ENCODE data around the gene ZNF462.
"Not testable (repeated sequence)": the region's sequence is repeated elsewhere in the genome, so short reads cannot be mapped to it uniquely, and the experiment has no call there.

Gene ZNF462

DNA sequence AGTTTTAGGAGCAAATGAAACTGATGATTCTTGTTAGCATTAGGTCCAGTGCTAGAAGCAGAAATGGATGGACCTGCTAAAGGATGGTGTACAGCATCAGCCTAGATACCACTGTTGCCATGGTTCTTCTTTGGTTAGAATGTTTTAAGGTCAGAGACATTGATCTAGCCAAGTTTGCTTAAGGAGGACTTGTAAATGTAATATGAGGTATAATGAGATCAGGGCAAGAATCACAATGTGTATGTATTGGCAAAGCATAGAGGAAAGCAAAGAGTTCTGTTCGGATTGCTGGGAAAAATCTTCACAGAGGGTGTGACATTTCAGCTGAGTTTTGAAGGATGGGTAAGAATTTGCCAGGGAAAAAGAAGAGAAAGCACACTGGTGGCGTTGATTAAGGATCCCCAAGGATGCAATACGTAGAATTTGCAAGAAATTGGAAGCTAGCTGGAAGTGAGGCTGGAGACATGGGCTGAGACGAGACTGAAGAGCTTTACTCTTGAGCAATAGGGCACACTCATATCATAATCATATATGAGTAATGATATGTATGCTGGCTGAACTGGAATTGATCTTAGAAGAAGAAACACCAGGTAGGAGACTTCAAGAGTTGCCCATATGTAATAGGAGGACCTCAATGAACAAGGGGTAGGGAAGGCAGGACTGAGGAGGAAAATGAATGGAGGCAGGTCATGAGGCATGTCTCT lies 102.0 kb downstream of the ZNF462 start:
- no peak for DNase-seq

DNA sequence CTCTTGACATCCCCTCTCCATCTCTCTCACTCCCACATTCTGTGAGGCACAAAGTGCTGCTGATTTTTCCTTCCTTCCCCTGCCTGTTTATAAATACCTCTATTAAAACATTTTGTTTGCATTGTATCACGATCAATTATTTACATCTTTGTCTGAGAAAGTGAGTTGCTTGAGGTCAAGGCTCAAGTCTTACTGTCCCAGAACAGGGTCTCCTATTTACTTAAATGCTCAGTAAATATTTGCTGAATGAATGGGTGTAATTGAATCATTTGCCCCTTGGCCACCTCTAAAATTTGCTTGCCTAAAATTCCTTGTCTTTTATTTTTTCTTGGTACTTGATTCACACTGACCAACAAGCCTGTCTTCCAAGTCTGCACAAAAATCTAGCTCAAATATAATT lies 103.5 kb downstream of the ZNF462 start:
- no peak for DNase-seq

DNA sequence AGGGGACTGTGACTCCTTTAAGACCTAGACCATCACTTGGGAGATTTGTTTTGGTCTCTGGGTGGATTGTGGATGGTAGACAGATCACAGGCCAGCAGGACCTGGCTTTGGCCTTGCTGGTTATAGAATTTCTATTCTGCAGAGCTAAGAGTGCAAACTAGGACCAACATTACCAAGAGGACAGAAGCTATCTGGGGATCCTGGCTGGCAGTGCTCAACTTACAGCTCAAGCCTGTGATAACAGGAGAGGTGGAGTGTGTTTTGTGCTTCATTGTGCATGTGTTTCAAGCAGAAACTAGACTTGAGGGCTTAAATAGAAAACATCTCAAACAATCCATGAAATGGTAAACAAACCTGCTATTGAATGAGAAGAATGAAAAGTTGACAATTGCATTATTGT lies 106.7 kb downstream of the ZNF462 start:
- DNase-seq: no peak

- no peak for DNase-seq
Observed at GRCh38 chr9:106970219-106970975, 107.4 kb downstream of the ZNF462 start.

- DNase-seq: no peak
Observed at GRCh38 chr9:106970976-106971457, 108.1 kb downstream of the ZNF462 start.

DNA sequence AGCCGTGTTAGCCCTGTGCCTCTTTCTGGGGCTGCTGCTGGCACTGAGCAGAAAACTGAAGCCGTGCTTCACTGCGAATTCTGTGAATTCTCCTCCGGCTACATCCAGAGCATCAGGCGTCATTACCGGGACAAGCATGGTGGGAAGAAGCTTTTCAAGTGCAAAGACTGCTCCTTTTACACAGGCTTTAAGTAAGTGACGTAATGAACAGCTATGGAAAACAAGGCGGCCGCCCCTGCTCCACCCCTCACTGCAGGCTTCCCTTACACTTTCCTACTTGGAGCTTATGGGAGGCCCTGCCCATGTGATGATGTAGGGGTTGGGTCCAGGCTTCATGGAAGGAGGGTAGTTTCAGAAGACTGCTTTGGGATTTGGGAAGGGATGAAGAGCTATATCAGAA lies 109.1 kb downstream of the ZNF462 start:
- no peak for DNase-seq

DNA sequence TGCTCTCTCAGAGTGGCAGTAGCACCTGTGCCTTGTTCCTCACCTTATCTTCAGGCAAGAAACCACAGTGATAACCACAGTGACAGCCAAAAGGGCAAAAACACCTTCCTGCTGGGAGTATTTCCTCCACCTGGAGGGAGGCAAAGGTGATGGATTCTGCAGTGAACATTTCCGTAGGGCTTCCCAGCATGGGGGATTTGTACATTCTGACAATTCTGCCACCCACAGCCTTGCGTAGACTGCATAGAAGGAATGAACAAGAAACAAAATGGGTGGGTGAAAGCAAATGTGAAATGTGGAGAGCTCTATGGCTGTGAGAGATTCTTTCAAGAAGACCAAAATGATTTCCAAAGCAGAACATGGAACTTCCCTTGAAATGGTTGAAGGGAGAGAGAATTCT lies 111.4 kb downstream of the ZNF462 start:
- no peak for DNase-seq

DNA sequence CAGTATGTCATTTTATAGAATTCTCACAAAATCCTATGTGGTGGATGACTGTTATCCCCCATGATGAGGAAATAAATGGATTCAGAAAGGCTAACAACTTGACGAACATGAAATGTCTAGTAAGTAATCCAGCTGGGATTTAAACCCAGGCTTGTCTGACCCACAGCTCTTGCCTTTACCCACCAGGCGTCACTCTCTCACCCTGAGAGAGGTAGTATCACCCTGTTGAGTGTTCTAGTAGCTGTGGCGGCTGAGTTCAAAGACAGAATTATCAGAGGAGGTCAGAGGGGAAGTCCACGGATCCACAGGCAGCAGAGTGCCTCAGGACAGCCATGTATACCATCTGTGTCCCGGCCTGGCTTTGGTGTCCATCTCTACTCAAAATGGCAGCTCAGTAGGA lies 113.8 kb downstream of the ZNF462 start:
- DNase-seq: no peak

GRCh38 chr9:106980551-106981101 lies 117.7 kb downstream of the ZNF462 start:
- DNase-seq: no peak

GRCh38 chr9:106981396-106982287 lies 118.7 kb downstream of the ZNF462 start:
- DNase-seq: no peak

- no peak for DNase-seq
Observed at GRCh38 chr9:106982636-106983035, 119.7 kb downstream of the ZNF462 start.

DNA sequence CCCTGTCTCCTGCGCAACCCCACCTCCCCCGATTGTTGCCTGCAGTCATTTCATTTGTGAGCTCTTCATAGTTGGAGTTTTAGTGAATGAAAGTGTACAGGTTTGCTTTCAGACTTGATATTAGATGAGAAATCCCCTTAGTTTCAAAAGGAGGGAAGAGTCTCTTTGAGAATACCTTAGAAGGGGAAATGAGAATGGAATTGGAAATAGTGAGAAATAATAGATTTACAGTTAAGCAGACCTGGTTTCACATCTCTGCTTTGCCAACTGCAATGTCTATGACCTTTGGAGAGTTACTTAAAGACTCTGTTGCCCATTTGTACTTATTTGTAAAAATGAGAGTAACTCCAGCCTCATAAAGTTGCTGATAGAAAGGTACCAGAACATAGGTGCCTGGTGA lies 120.4 kb downstream of the ZNF462 start:
- DNase-seq: no peak

DNA sequence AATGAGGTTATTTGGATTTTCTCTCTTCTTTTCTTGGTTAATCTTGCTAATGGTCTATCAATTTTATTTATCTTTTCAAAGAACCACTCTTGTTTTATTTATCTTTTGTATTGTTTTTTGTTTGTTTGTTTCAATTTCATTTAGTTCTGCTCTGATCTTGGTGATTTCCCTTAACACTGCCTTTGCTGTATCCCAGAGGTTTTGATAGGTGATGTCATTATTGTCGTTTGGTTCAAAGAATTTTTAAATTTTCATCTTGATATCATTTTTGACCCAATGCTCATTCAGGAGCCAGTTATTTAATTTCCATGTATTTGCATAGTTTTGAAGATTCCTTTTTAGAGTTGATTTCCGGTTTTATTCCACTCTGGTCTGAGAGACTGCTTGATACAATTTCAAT lies 126.9 kb downstream of the ZNF462 start:
- DNase-seq: not testable (repeated sequence)

GRCh38 chr9:106992186-106992585 lies 129.2 kb downstream of the ZNF462 start:
- DNase-seq: no peak

- no peak for DNase-seq
Observed at GRCh38 chr9:106993603-106994002, 130.6 kb downstream of the ZNF462 start.

DNA sequence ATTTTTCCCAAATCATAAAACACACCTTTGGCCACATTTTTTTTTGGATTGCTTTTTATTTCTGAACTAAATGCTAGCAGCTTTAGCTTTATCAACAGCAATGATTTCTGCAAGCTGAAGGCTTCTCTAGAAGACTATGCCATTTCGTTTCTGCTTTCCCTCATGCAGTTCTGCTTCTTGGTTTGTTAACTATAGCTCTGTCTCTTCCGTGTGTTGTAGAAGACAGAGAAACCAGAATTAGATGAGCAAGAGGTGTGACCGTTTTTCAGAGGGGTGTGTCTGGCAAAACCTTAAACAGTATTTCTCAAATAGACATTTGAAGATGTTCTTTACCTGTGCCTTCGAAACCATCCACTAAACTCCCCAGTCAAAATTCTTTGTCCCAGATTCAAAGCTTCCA lies 131.5 kb downstream of the ZNF462 start:
- DNase-seq: no peak

GRCh38 chr9:107000218-107000617 lies 137.3 kb downstream of the ZNF462 start:
- DNase-seq: no peak

GRCh38 chr9:107005201-107005600 lies 142.2 kb downstream of the ZNF462 start:
- DNase-seq: no peak

GRCh38 chr9:107007402-107007801 lies 144.4 kb downstream of the ZNF462 start:
- DNase-seq: no peak

DNA sequence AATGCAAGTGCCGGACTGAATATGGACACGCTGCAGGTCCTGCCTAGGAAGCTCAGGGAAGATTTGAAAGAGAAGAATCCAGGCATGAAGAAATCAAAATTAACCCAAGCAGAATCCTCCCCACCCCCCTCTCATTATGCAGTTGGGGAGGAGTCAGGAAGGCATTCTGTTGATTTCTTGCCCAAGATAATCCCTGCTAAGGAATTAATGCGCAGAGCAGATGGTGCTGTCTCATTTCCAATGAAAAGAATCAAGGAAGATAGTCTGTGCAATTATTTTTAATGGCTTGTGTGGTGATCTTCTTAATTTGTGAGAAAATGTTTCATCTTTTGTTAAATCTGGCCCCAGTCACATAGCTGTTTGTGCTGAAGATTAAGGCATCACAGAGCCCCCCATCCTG lies 145.0 kb downstream of the ZNF462 start:
- DNase-seq: no peak

DNA sequence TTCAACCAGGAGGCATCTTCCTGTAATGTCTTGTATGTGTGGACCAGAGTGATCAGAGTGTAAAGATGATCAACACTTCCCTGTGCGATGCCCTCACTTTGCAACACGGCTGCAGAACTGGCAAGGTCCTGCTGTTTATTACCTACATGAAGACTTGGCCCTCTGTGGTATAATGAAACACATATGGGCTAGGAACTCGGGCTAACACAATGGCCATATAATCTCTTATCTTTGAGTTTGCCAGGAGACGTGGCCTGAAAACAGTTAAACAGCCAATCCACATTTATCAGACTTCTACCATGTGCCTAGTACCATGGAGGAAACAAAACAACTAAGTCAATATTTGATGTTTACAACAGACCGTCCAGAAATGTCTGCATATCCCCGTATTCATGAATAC lies 145.5 kb downstream of the ZNF462 start:
- no peak for DNase-seq

GRCh38 chr9:107016383-107016782 lies 153.4 kb downstream of the ZNF462 start:
- DNase-seq: no peak
